HCT116 (cell line): Measurements from ENCODE around the gene CCDC39. TPM values are rescaled to one million over a fixed set of nuclear protein-coding genes. Genes with fewer than 3 reads are reported as not detected.

Experiments
- ATAC-seq: fragments of 200-7000 bp; cut with Tn5 transposase; 2 replicates; pipeline ENCODE4 v1.9.1; 2020; ENCODE audit warnings: mild to moderate bottlenecking, moderate library complexity
- BruUV-seq: library from RNA; stranded (reverse); fragments of 400-500 nt; replicated peaks from 2 replicates; lab custom pipeline; 2021; lab: Mats Ljungman, UMichigan
- CTCF ChIA-PET: fragments of 300-600 bp; sonication (Branson Sonifier 250); formaldehyde crosslinking; loops from one replicate; lab custom pipeline; 2021; ENCODE audit warnings: antibody characterized with exemption; lab: Charles Lee
- POLR2A ChIA-PET: fragments of 300-600, 350-600 bp; sonication (Branson Sonifier 250); formaldehyde crosslinking; loops from one replicate; lab custom pipeline; 2021; ENCODE audit warnings: antibody characterized with exemption; lab: Charles Lee
- RAD21 ChIA-PET, 2 experiments: fragments of 300-600 bp; sonication (Branson Sonifier 250); formaldehyde crosslinking; loops; one replicate each; lab custom pipeline; 2023; ENCODE audit warnings: low total read pairs in 2 of 2; ENCODE audit not compliant: uncharacterized antibody in 2 of 2, unreplicated experiment in 2 of 2, low non-redundant PET in 1 of 2; lab: Charles Lee
- DNase-seq: peaks from one replicate; pipeline ENCODE4 v3.0.0-alpha.2; 2010; ENCODE audit warnings: low read depth, low spot score
- H2AFZ ChIP-seq: fragments of 200-600 bp; shearing (Covaris generic), sonication (generic); 2 replicates; pipeline ENCODE4 v1.6.1; 2017; ENCODE audit warnings: low read depth, mixed run types, mixed read lengths, antibody characterized with exemption, low read length; ENCODE audit not compliant: poor library complexity, severe bottlenecking
- H3K27ac ChIP-seq: 2 replicates; pipeline ENCODE4 v1.5.1; 2012; ENCODE audit warnings: low read depth, low read length
- H3K27me3 ChIP-seq: fragments of 200-600 bp; sonication (generic); 2 replicates; pipeline ENCODE4 v1.6.1; 2016; ENCODE audit warnings: mixed run types, low read length, mixed read lengths; ENCODE audit not compliant: insufficient read depth
- H3K36me3 ChIP-seq, 2 experiments: fragments of 200-500 bp in 1 of 2; fragments of 200-600 bp in 1 of 2; sonication (Bioruptor generic) in 1 of 2; sonication (generic) in 1 of 2; 2 replicates each; pipeline versions ENCODE4 v1.5.1 to v1.6.1; 2014 to 2016; ENCODE audit warnings: low read length in 2 of 2, inconsistent platforms in 1 of 2, mixed read lengths in 1 of 2, mixed run types in 1 of 2; ENCODE audit not compliant: insufficient read depth in 2 of 2, control insufficient read depth in 1 of 2
- H3K4me1 ChIP-seq, 2 experiments: fragments of 200-600 bp in 1 of 2; sonication (generic) in 1 of 2; 2 replicates each; pipeline versions ENCODE4 v1.5.1 to v1.6.1; 2012 to 2017; ENCODE audit warnings: low read length in 2 of 2, inconsistent platforms in 1 of 2, mild to moderate bottlenecking in 1 of 2, mixed read lengths in 1 of 2, mixed run types in 1 of 2, moderate library complexity in 1 of 2; ENCODE audit not compliant: insufficient read depth in 2 of 2, control insufficient read depth in 1 of 2
- H3K4me2 ChIP-seq: fragments of 200-600 bp; sonication (generic); 2 replicates; pipeline ENCODE4 v1.6.1; 2017; ENCODE audit warnings: mixed run types, low read length, mixed read lengths
- H3K4me3 ChIP-seq, 2 experiments: fragments of 200-600 bp in 1 of 2; sonication (generic) in 1 of 2; replicated peaks in 1 of 2; 2 replicates each; pipeline ENCODE4 v1.5.1; 2011 to 2016; ENCODE audit warnings: low read length in 2 of 2, control low read depth in 1 of 2, low read depth in 1 of 2, mild to moderate bottlenecking in 1 of 2, mixed read lengths in 1 of 2, mixed run types in 1 of 2
- H3K79me2 ChIP-seq: fragments of 200-600 bp; sonication (generic); 2 replicates; pipeline ENCODE4 v1.6.1; 2017; ENCODE audit warnings: mild to moderate bottlenecking, mixed run types, low read length, moderate library complexity, mixed read lengths; ENCODE audit not compliant: insufficient read depth
- H3K9ac ChIP-seq: fragments of 200-600 bp; sonication (generic); 2 replicates; pipeline ENCODE4 v1.6.1; 2016; ENCODE audit warnings: low read length, mixed read lengths
- H3K9me2 ChIP-seq: fragments of 200-600 bp; sonication (generic), shearing (Covaris generic); 2 replicates; pipeline ENCODE4 v1.6.1; 2017; ENCODE audit warnings: mixed run types, mild to moderate bottlenecking, moderate library complexity; ENCODE audit not compliant: insufficient read depth
- H3K9me3 ChIP-seq, 2 experiments: fragments of 200-500 bp in 1 of 2; fragments of 200-600 bp in 1 of 2; sonication (Bioruptor generic) in 1 of 2; sonication (generic) in 1 of 2; 2 replicates each; pipeline ENCODE4 v1.6.1; 2014 to 2017; ENCODE audit warnings: low read length in 2 of 2, mixed read lengths in 2 of 2, inconsistent platforms in 1 of 2, low read depth in 1 of 2, mild to moderate bottlenecking in 1 of 2, mixed run types in 1 of 2, moderate library complexity in 1 of 2; ENCODE audit not compliant: control insufficient read depth in 1 of 2, insufficient read depth in 1 of 2
- H4K20me1 ChIP-seq: fragments of 200-600 bp; sonication (generic), shearing (Covaris generic); 2 replicates; pipeline ENCODE4 v1.6.1; 2017; ENCODE audit warnings: mixed run types, mild to moderate bottlenecking, moderate library complexity; ENCODE audit not compliant: insufficient read depth
- JUND ChIP-seq: IDR thresholded peaks from 2 replicates; pipeline ENCODE4 v1.6.1; 2012
- POLR2AphosphoS5 ChIP-seq: IDR thresholded peaks from 2 replicates; pipeline ENCODE4 v1.6.1; 2011; ENCODE audit warnings: mild to moderate bottlenecking, low read depth, low read length, moderate library complexity
- SP1 ChIP-seq: IDR thresholded peaks from 2 replicates; pipeline ENCODE4 v1.6.1; 2012; ENCODE audit warnings: low read depth
- SRF ChIP-seq: IDR thresholded peaks from 2 replicates; pipeline ENCODE4 v1.6.1; 2012; ENCODE audit warnings: low read depth
- TCF7L2 ChIP-seq: IDR thresholded peaks from 2 replicates; pipeline ENCODE4 v1.7.0; 2011; ENCODE audit warnings: borderline replicate concordance, inconsistent platforms; ENCODE audit not compliant: insufficient read depth, insufficient read length; ENCODE audit errors: extremely low read depth
- intact Hi-C: fragments of 100-400 bp; cut with micrococcal nuclease; formaldehyde crosslinking; loops from 2 replicates; pipeline ENCODE4 v1.10.0; 2022
- total RNA-seq: library from RNA; stranded (reverse); gene quantifications from one replicate; pipeline ENCODE4 v1.2.1, GENCODE V29; 2021; ENCODE audit not compliant: unreplicated experiment
- TF ChIP-seq, protein P1 (sequence below): IDR thresholded peaks from 2 replicates; pipeline ENCODE4 v1.6.1; 2011; ENCODE audit warnings: mild to moderate bottlenecking, low read length, moderate library complexity; ENCODE audit not compliant: insufficient replicate concordance; ENCODE audit errors: extremely low read depth
- TF ChIP-seq, protein P2 (sequence below): IDR thresholded peaks from 2 replicates; pipeline ENCODE4 v1.6.1; 2012

Gene CCDC39
- total RNA-seq, 1 experiment from 2014 or later, result not detected

DNA sequence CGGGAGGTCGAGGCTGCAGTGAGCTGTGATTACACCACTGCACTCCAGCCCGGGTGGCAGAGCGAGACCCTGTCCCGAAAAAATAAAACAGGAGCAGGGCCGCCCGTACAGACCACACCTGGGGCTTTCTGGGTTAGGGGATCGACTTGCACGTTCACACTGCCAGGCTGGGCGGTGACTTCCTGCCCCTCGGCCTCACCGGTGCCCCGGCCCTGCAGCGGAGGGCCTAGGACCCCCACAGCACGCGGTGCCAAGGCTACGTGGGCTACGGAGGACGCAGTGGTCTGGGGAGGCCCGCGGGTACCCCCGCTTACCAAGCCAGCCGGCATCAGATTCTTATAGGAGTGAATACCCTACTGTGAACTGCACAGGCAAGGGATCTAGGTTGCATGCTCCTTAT is 88.9 kb downstream of the CCDC39 start:
- Histone ChIP-seq H3K4me3 (no peak overlapping the region), H3K4me2 (no peak overlapping the region), H3K9me2 (no peaks in the 10 kb centered on the region), H3K9me3 (no peaks in the 10 kb centered on the region)
- TF ChIP-seq JUND (no peak), SRF (no peak), TCF7L2 (no peak)
- TF ChIP-seq, protein P1, sequence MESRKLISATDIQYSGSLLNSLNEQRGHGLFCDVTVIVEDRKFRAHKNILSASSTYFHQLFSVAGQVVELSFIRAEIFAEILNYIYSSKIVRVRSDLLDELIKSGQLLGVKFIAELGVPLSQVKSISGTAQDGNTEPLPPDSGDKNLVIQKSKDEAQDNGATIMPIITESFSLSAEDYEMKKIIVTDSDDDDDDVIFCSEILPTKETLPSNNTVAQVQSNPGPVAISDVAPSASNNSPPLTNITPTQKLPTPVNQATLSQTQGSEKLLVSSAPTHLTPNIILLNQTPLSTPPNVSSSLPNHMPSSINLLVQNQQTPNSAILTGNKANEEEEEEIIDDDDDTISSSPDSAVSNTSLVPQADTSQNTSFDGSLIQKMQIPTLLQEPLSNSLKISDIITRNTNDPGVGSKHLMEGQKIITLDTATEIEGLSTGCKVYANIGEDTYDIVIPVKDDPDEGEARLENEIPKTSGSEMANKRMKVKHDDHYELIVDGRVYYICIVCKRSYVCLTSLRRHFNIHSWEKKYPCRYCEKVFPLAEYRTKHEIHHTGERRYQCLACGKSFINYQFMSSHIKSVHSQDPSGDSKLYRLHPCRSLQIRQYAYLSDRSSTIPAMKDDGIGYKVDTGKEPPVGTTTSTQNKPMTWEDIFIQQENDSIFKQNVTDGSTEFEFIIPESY, result no peak
- TF ChIP-seq, all 23 proteins: peak for 0
- DNase-seq (no peak), ATAC-seq (no peak)
- intact Hi-C loops, result no loop called here
- H2AFZ ChIP-seq, result no peak overlapping the region
- H3K9ac ChIP-seq, result no peak overlapping the region
- no peaks in the 10 kb centered on the region for H3K79me2 ChIP-seq
- ChIA-PET RAD21 (no interaction called here), POLR2A (no interaction called here), CTCF (no interaction called here)
- H3K4me1 ChIP-seq, result no peaks in the 10 kb centered on the region
- H3K36me3 ChIP-seq, result no peaks in the 10 kb centered on the region
- peaks cover 11% of the 10 kb centered on the region; the same call in 1 of the 2 replicates for H3K27me3 ChIP-seq
- no TSS peak for BruUV-seq
- H4K20me1 ChIP-seq, result no peaks in the 10 kb centered on the region
- no peak overlapping the region for H3K27ac ChIP-seq

DNA sequence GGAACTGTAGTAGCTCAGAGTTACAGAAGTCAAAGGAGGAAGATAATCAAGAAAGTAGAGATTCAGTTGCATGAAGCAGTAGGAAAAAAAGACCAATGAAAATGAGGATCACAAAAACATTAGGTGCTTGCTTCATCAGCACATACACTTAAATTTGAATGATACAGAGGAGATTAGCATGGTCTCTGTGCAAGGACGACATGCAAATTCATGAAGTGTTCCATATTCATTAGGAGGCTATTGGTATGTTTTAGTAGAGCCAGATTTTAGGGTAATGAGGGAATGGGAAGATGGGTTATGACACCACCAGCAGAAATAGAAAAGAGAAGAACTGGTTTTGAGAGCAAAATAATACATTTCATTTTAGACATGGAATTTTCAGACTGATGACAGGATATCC is 98.4 kb downstream of the CCDC39 start:
- CTCF ChIA-PET, result no interaction called here

More for the DNA sequence above, 98.4 kb downstream of the CCDC39 start:
- no peak for DNase-seq
- POLR2A ChIA-PET, result no interaction called here
- ATAC-seq, result no peak
- H3K9me3 ChIP-seq, result no peaks in the 10 kb centered on the region
- H2AFZ ChIP-seq, result no peak overlapping the region
- TF ChIP-seq POLR2AphosphoS5, result no peak
- TF ChIP-seq, protein P2, sequence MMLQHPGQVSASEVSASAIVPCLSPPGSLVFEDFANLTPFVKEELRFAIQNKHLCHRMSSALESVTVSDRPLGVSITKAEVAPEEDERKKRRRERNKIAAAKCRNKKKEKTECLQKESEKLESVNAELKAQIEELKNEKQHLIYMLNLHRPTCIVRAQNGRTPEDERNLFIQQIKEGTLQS, result no peak
- no peak for TF ChIP-seq SP1
- intact Hi-C loops, result no loop called here
- no TSS peak for BruUV-seq
- H3K4me2 ChIP-seq, result no peak overlapping the region
- H3K4me3 ChIP-seq, result no peak overlapping the region
- no peaks in the 10 kb centered on the region for H3K79me2 ChIP-seq
- no peak overlapping the region for H3K27ac ChIP-seq
- RAD21 ChIA-PET, result no interaction called here
- H3K27me3 ChIP-seq, result peaks cover 55% of the 10 kb centered on the region
- H3K36me3 ChIP-seq, result no peaks in the 10 kb centered on the region
- no peaks in the 10 kb centered on the region for H3K9me2 ChIP-seq
- no peak overlapping the region for H3K9ac ChIP-seq
- no peaks in the 10 kb centered on the region for H3K4me1 ChIP-seq
- no peaks in the 10 kb centered on the region; the same call in 1 of the 2 replicates for H4K20me1 ChIP-seq
